Stimulated activated CD4-positive, alpha-beta T cell treated with anti-CD3 and anti-CD28 coated beads, Interleukin-12 subunit alpha, Interleukin-12 subunit beta, amount 100 ng/mL, for 4 hours (primary cell): Measurements from ENCODE around the gene SYTL3.
"Not testable (repeated sequence)": the region's sequence is repeated elsewhere in the genome, so short reads cannot be mapped to it uniquely, and the experiment has no call there.

Source experiments
- DNase-seq: peaks from one replicate; pipeline ENCODE4 v3.0.0-alpha.2; 2020

Gene SYTL3

GRCh38 chr6:158665332-158665731 lies 15.5 kb downstream of the SYTL3 start:
- DNase-seq, result no peak

GRCh38 chr6:158666628-158667359 lies 16.9 kb downstream of the SYTL3 start:
- no peak for DNase-seq

GRCh38 chr6:158667360-158667981 lies 17.6 kb downstream of the SYTL3 start:
- no peak for DNase-seq

GRCh38 chr6:158668707-158669103 lies 18.9 kb downstream of the SYTL3 start:
- DNase-seq, result no peak

DNA sequence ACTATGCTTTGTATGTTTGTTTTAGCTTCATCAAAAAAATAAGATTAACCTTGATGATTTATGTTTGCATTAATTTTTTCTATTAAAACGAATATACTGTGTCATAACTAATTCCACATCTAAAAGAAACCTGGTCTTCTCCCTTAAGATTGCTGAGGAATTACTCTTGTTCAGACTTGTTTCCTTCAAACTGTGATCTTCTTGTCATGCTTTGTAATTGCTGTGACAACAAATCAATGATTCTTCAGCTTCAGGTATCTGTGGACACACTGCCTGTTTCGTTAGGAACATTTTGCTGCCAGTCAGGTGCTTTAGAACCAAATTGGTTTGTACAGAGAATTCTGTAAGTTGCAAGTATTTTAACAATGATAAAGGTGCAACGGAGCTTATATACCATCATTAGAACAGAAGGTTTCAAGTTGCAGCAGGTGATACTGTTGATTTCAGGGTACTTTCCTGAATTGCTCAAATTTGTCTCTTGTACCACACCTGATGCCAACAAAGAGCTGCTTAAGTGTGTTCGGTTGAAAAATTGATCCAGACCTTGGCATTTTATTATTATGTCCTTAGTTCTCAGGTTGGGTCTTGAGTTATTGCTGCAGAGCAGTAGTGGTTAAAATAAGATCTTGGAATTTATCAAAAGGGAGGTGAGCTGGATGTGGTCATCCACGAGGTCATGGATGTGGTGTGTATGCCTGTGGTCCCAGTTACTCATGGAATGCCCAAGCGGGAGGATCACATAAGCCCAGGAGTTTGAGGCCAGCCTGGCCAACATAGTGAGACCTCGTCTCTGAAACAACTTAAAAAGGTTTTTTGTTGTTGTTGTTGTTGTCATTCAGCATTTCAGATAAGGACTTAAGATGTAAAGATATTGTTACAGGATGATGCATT lies 19.5 kb downstream of the SYTL3 start:
- no peak for DNase-seq

DNA sequence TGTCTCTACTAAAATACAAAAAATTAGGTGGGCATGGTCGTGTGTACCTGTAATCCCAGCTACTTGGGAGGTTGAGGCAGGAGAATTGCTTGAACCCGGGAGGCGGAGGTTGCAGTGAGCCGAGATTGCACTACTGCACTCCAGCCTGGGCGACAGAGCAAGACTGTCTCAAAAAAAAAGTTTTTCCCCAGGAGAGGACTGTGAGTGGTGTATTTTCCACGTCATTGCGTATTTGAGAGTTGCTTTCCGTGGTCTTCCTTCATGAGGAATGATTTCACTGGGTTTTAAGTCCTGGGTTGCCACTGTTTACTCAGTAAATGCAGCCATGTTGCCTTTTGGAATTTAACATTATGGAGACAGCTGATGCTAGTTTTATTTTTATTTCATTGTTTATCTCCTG lies 22.3 kb downstream of the SYTL3 start:
- DNase-seq, result not testable (repeated sequence)

DNA sequence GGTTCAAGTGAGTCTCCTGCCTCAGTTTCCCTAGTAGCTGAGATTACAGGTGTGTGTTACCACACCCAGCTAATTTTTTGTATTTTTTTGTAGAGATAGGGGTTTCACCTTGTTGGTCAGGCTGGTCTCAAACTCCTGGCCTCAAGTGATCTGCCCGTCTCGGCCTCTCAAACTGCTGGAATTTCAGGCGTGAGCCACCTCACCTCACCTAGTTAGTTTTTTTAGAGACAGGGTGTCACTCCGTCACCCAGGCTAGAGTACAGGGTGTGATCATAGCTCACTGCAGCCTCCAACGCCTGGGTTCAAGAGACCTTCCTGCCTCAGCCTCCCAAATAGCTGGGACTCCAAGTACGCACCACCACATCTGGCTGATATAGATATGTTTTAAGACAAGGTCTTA lies 22.9 kb downstream of the SYTL3 start:
- no peak for DNase-seq

GRCh38 chr6:158674342-158675131 lies 24.7 kb downstream of the SYTL3 start:
- DNase-seq, result no peak

- not testable (repeated sequence) for DNase-seq
These were observed 27.2 kb downstream of the SYTL3 start for GRCh38 chr6:158677094-158677493.

GRCh38 chr6:158677906-158678578 lies 28.2 kb downstream of the SYTL3 start:
- no peak for DNase-seq

DNA sequence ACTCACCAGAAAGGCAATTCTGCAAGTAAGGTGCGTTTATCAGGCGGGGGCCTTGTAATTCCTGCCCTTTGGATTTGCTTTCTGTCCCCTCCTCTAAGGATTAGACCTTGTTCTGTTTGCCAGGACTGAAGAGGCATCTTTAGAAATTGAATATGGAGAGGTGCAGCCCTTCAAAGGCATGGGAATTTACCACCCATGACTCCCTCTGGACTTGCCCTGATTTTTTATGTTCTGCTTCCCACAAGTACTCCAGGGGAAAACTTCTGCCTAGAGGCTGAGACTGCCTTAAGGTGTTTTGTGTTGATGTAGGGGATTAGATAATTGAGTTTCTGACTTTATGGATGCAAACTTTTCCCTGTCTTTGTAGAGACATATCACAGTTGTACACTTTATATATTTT lies 30.2 kb downstream of the SYTL3 start:
- DNase-seq, result no peak

DNA sequence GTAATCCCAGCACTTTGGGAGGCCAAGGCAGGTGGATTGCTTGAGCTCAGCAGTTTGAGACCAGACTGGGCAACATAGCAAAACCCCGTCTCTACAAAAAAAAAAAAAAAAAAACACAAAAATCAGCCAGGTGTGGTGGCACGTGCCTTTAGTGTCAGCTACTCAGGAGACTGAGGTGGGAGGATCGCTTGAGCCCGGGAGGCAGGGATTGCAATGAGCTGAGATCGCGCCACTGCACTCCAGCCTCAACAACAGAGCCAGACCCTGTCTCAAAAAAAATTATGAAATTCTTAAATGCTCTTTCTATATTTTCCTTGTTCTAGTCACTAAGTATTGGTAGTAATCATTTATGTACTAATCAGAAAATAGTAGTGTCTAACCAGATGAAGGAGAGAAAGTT lies 30.6 kb downstream of the SYTL3 start:
- DNase-seq, result no peak

- no peak for DNase-seq
These were observed 34.5 kb downstream of the SYTL3 start for GRCh38 chr6:158684311-158684710.

DNA sequence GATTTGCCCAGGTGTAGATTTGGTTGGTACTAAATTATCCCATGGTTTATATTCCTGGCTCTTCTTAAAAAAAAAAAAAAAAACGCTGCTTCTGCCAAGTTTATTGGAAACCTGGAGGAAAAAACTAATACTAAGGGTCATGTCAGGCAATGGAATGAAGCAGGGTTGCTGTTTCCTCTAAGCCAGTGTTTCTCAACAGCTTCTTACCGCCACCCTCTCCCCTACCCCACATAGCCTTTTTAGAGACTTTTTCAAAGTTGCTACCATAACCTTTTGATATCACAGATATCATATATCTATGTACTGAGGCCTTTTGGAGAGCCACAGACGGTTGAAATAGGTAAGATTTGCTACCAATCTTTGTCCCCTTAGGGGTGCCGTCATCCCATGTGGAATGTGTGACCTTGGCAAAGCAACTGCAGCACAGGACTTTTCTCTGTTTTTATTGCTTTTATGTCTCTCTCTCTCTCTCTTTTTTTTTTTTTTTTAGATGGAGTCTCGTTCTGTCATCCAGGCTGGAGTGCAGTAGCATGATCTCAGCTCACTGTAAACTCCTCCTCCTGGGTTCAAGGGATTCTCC lies 35.0 kb downstream of the SYTL3 start:
- no peak for DNase-seq

- no peak for DNase-seq
These were observed 36.5 kb downstream of the SYTL3 start for GRCh38 chr6:158686311-158686710.

- DNase-seq, result no peak
These were observed 37.0 kb downstream of the SYTL3 start for GRCh38 chr6:158686791-158687381.

GRCh38 chr6:158687506-158687905 lies 37.7 kb downstream of the SYTL3 start:
- DNase-seq, result no peak

DNA sequence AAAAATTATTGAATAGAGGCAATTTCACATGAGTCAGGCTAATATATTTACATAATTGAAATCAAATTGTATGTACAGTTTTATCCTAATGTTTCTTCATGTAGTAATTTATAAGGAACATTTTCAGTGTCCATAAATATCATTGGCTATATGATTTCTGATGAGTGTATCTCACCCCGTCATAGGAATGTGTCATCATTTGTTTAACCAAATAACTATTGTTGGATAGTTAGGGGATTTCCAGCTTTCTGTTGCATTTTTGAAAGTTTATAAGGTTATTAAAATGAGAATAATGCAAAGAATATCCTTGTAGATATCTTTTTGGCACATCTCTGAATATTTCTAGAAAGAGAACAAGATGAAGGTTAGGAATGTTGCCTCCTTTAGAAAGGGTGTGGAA lies 39.0 kb downstream of the SYTL3 start:
- no peak for DNase-seq

DNA sequence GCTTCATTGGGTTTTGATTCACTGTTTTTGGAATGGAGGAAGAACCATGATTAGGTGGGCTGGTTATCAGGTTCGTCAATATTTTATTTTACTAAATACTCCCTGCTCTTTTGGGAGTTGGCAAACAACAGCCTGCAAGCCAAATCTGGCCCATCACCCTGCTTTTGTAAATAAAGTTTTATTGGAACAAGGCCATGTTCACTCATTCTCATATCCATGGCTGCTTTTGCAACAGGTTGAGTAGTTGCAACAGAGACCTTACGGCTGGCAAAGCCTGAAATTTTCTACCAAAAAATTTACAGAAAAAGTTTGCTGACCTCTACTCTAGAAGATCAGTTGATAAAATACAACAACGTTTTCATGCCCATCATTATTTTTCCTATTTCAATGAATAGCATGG lies 45.1 kb downstream of the SYTL3 start:
- DNase-seq, result no peak

DNA sequence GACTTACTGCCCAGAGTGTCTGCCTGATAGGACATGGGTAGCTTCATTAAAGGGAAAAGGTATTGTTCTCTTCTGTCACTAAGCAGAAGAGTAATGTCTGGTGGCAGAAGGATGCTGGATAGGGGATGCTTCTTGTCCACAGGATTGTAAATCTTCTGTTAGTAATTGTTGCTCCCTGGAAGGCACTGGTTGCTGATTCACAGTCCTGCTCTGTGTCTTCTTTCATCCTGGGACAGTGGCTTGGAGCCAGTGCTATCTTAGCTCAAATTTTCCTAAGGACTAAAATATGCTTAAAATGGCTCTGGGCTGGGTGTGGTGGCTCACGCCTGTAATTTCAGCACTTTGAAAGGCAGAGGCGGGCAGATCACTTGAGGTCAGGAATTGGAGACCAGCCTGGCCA lies 48.0 kb downstream of the SYTL3 start:
- DNase-seq, result no peak

GRCh38 chr6:158698931-158699330 lies 49.1 kb downstream of the SYTL3 start:
- DNase-seq, result no peak

GRCh38 chr6:158701268-158701667 lies 51.4 kb downstream of the SYTL3 start:
- DNase-seq, result not testable (repeated sequence)
